PC-9 (cell line): ENCODE results near the gene KRT9. TPM values are rescaled to one million over a fixed set of nuclear protein-coding genes. Genes with fewer than 3 reads are reported as not detected.

Source experiments
- BruUV-seq: library from RNA; stranded (reverse); fragments of 400-500 nt; replicated peaks from 2 replicates; lab custom pipeline; 2021; lab: Mats Ljungman, UMichigan
- CTCF ChIA-PET: fragments of 300-600 bp; sonication (Branson Sonifier 250); formaldehyde crosslinking; loops from one replicate; lab custom pipeline; 2022; ENCODE audit warnings: antibody characterized with exemption; lab: Charles Lee
- POLR2A ChIA-PET: fragments of 300-600 bp; sonication (Branson Sonifier 250); formaldehyde crosslinking; loops from one replicate; lab custom pipeline; 2022; ENCODE audit warnings: antibody characterized with exemption; ENCODE audit not compliant: unreplicated experiment; lab: Charles Lee
- DNase-seq, 2 experiments: peaks; one replicate each; pipeline versions ENCODE4 v3.0.0 to v3.0.0-alpha.2; 2015 to 2022; ENCODE audit warnings: mixed read lengths in 1 of 2
- H2AFZ ChIP-seq: fragments of 200-600 bp; sonication (generic); 2 replicates; pipeline ENCODE4 v1.8.1; 2017; ENCODE audit warnings: antibody characterized with exemption
- H3F3A ChIP-seq: fragments of 200-600 bp; sonication (generic); 2 replicates; pipeline ENCODE4 v1.8.1; 2017; ENCODE audit warnings: antibody characterized with exemption, mild to moderate bottlenecking, low read depth; ENCODE audit not compliant: insufficient read depth
- H3K27ac ChIP-seq: fragments of 200-600 bp; sonication (generic); 2 replicates; pipeline ENCODE4 v1.6.1; 2016; ENCODE audit warnings: mixed run types
- H3K27me3 ChIP-seq: fragments of 200-600 bp; sonication (generic); 2 replicates; pipeline ENCODE4 v1.6.1; 2016; ENCODE audit warnings: low read depth, mixed run types; ENCODE audit not compliant: insufficient read depth
- H3K36me3 ChIP-seq: fragments of 200-600 bp; sonication (generic); 2 replicates; pipeline ENCODE4 v1.6.1; 2016; ENCODE audit warnings: low read depth, mixed run types
- H3K4me1 ChIP-seq: fragments of 200-600 bp; sonication (generic); replicated peaks from 2 replicates; pipeline ENCODE4 v1.6.1; 2016; ENCODE audit warnings: mixed run types; ENCODE audit not compliant: insufficient read depth
- H3K4me2 ChIP-seq: fragments of 200-600 bp; sonication (generic); 2 replicates; pipeline ENCODE4 v1.6.1; 2017; ENCODE audit warnings: mixed run types
- H3K4me3 ChIP-seq: fragments of 200-600 bp; sonication (generic); 2 replicates; pipeline ENCODE4 v1.6.1; 2016; ENCODE audit warnings: mixed run types
- H3K79me2 ChIP-seq: fragments of 200-600 bp; sonication (generic); 2 replicates; pipeline ENCODE4 v1.6.1; 2017; ENCODE audit warnings: low read depth, mixed run types
- H3K9me2 ChIP-seq: fragments of 200-600 bp; sonication (generic); 2 replicates; pipeline ENCODE4 v1.8.1; 2017; ENCODE audit warnings: mild to moderate bottlenecking; ENCODE audit not compliant: insufficient read depth
- H3K9me3 ChIP-seq: fragments of 200-600 bp; sonication (generic); 2 replicates; pipeline ENCODE4 v1.8.1; 2016; ENCODE audit warnings: low read depth; ENCODE audit not compliant: insufficient read depth
- H4K20me1 ChIP-seq: fragments of 200-600 bp; sonication (generic); 2 replicates; pipeline ENCODE4 v1.8.1; 2017; ENCODE audit not compliant: insufficient read depth
- EZH2 ChIP-seq: fragments of 200-600 bp; sonication (generic); IDR thresholded peaks from 2 replicates; pipeline ENCODE4 v1.8.0; 2017; ENCODE audit warnings: antibody characterized with exemption, low read depth
- intact Hi-C: fragments of 100-400 bp; cut with micrococcal nuclease; formaldehyde crosslinking; loops from one replicate; pipeline ENCODE4 v1.10.0; 2022; ENCODE audit not compliant: unreplicated experiment
- total RNA-seq: library from RNA; stranded (reverse); gene quantifications from 2 replicates; pipeline ENCODE4 v1.2.3, GENCODE V29; 2021
- TF ChIP-seq, protein P1 (sequence below): fragments of 200-600 bp; sonication (generic); conservative IDR thresholded peaks from 2 replicates; pipeline ENCODE4 v1.6.1; 2017; ENCODE audit warnings: mixed run types, antibody characterized with exemption, mild to moderate bottlenecking, moderate library complexity

Gene KRT9
- total RNA-seq, 1 experiment from 2014 or later: 0.55 TPM

DNA sequence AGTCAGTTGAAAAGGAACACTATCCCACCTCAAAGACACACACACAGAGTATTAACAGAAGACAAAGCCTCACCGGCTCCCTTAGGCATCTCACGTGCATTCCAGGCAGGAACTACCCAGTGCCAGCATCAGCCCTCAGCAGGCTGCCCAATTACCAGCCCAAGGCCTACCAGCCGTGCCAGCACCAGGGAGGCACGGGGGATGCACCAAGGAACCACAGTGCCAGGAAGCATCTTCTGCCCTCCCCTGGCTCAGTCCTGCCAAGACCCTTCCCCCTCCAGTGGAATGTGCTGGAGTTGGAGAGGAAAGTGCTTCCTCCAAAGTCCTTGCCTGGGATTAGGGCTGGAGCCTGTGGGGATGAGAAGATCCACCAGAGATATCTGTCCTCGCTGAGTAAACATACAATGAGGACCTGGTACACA lies 32.8 kb downstream of the KRT9 start:
- Histone ChIP-seq H3F3A (peaks cover 72% of the 10 kb centered on the region), H3K4me3 (no peak overlapping the region), H3K79me2 (peaks cover 7% of the 10 kb centered on the region; the same call in 1 of the 2 replicates), H2AFZ (no peak overlapping the region), H4K20me1 (no peaks in the 10 kb centered on the region), H3K27ac (0 out of 2 replicates have a peak overlapping the region, but pooled peaks have one; percentile 80), H3K9me2 (no peaks in the 10 kb centered on the region), H3K36me3 (no peaks in the 10 kb centered on the region), H3K4me2 (peak overlapping the region; percentile 75; the same call in 1 of the 2 replicates), H3K4me1 (peaks cover 87% of the 10 kb centered on the region), H3K27me3 (no peaks in the 10 kb centered on the region), H3K9me3 (no peaks in the 10 kb centered on the region)
- BruUV-seq: no TSS peak
- CTCF ChIA-PET: interaction anchor here (1.0 kb wide), 1 partner anchor 35 kb away, joined by 3 read pairs; no protein-coding TSS in a partner anchor
- no peak for TF ChIP-seq EZH2
- TF ChIP-seq, protein P1, sequence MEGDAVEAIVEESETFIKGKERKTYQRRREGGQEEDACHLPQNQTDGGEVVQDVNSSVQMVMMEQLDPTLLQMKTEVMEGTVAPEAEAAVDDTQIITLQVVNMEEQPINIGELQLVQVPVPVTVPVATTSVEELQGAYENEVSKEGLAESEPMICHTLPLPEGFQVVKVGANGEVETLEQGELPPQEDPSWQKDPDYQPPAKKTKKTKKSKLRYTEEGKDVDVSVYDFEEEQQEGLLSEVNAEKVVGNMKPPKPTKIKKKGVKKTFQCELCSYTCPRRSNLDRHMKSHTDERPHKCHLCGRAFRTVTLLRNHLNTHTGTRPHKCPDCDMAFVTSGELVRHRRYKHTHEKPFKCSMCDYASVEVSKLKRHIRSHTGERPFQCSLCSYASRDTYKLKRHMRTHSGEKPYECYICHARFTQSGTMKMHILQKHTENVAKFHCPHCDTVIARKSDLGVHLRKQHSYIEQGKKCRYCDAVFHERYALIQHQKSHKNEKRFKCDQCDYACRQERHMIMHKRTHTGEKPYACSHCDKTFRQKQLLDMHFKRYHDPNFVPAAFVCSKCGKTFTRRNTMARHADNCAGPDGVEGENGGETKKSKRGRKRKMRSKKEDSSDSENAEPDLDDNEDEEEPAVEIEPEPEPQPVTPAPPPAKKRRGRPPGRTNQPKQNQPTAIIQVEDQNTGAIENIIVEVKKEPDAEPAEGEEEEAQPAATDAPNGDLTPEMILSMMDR: no peak
- no peak for DNase-seq
- POLR2A ChIA-PET: interaction anchor here (0.5 to 0.6 kb wide), 2 partner anchors 11 to 33 kb away, joined by 3 read pairs; partner anchors contain the start of gene KRT19
- intact Hi-C loops: no loop called here

DNA sequence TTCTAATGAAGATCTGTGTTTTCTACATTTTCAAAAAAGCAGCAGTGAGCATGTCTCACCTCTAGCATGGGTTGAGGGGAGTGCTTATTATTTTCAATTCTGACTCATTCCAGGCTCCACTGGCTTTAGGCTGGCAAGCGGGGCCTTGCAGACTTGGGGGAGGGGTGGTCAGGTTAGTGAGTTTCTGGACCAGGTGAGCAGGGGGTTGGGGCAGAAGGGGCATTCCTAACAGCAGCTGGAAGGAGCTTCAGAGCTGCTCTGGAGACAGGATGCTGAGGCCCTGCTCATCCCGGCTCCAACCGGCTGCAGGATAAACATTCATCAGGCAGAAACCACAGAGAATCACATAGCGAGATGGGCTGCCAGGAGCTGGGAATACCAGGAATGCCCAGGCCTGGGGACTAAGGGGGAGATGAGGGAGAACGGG lies 33.3 kb downstream of the KRT9 start:
- Histone ChIP-seq H3K4me3 (no peak overlapping the region), H3K36me3 (no peaks in the 10 kb centered on the region), H3F3A (peaks cover 72% of the 10 kb centered on the region), H4K20me1 (no peaks in the 10 kb centered on the region), H3K79me2 (peaks cover 7% of the 10 kb centered on the region; the same call in 1 of the 2 replicates), H3K9me3 (no peaks in the 10 kb centered on the region), H3K27me3 (no peaks in the 10 kb centered on the region), H3K4me1 (peaks cover 92% of the 10 kb centered on the region), H3K9me2 (no peaks in the 10 kb centered on the region), H3K27ac (peak overlapping the region; percentile 80), H3K4me2 (peak overlapping the region; percentile 75), H2AFZ (no peak overlapping the region)
- no peak for TF ChIP-seq EZH2
- TF ChIP-seq, protein P1: no peak
- ChIA-PET POLR2A (interaction anchor here (0.5 to 0.7 kb wide), 2 partner anchors 9 to 32 kb away, joined by 3 to 18 read pairs; no protein-coding TSS in a partner anchor), CTCF (interaction anchor here (1.0 kb wide), 1 partner anchor 35 kb away, joined by 3 read pairs; no protein-coding TSS in a partner anchor)
- no TSS peak for BruUV-seq
- intact Hi-C loops: no loop called here
- DNase-seq: no peak

DNA sequence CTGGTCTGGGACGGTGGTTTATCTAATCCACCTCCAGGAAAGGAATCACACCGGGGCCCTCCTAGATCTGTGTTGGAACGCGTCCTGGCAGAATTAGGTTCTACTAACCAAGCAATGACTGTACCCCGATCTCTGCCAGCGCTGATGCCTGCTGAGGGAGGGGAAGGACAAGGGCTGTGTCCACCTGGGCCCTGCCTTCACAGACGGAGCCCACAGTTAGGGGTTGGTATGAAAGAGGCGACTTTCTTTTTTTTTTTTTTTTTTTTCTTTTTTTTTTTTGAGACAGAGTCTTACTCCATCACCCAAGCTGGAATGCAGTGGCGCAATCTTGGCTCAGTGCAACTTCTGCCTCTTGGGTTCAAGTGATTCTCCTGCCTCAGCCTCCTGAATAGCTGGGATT lies 33.9 kb downstream of the KRT9 start:
- POLR2A ChIA-PET: interaction anchor here (0.7 kb wide), 1 partner anchor 9 kb away, joined by 18 read pairs; no protein-coding TSS in a partner anchor
- Histone ChIP-seq H2AFZ (no peak overlapping the region), H3K9me2 (no peaks in the 10 kb centered on the region), H3K9me3 (no peaks in the 10 kb centered on the region), H3K27me3 (no peaks in the 10 kb centered on the region), H3K79me2 (peaks cover 7% of the 10 kb centered on the region; the same call in 1 of the 2 replicates), H3K4me3 (no peak overlapping the region), H3K4me2 (peak overlapping the region; percentile 75), H3K4me1 (peaks cover 96% of the 10 kb centered on the region), H3F3A (peaks cover 72% of the 10 kb centered on the region), H3K36me3 (no peaks in the 10 kb centered on the region), H3K27ac (peak overlapping the region; percentile 80), H4K20me1 (no peaks in the 10 kb centered on the region)
- intact Hi-C loops: no loop called here
- no TSS peak for BruUV-seq
- peak in 1 of 2 experiments; percentile 70 for DNase-seq
- CTCF ChIA-PET: interaction anchor here (1.0 kb wide), 1 partner anchor 34 kb away, joined by 3 read pairs; no protein-coding TSS in a partner anchor
- TF ChIP-seq EZH2: no peak
- TF ChIP-seq, protein P1: no peak
